GM21576 (cell line): ENCODE results near the gene RAP1A.
"Not testable (repeated sequence)": the region's sequence is repeated elsewhere in the genome, so short reads cannot be mapped to it uniquely, and the experiment has no call there.

Experiments used
- ATAC-seq: cut with Tn5 transposase; IDR thresholded peaks from one replicate; pipeline ENCODE4 v1.9.1; 2021; ENCODE audit warnings: mild to moderate bottlenecking, moderate library complexity; ENCODE audit not compliant: unreplicated experiment

The RAP1A gene

DNA sequence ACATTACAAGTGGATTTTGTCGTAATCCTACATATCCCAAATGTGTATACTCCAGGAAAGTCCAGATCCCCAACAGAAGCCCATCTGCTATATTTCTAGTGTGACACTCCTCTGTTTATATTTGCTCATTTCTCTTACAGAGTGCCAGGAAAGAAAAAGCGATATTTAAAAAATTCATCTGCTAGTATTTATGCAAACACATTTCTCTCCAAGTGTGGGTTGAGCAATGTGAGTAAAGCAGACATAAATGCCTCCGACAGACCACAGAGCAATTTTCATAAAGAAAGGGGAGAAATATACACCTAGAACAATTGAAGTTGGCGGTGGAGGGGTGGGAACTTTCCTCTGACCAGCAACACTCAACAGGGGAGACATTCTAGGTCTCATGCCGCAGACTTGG lies 22.2 kb upstream of the RAP1A start:
- ATAC-seq: no peak

DNA sequence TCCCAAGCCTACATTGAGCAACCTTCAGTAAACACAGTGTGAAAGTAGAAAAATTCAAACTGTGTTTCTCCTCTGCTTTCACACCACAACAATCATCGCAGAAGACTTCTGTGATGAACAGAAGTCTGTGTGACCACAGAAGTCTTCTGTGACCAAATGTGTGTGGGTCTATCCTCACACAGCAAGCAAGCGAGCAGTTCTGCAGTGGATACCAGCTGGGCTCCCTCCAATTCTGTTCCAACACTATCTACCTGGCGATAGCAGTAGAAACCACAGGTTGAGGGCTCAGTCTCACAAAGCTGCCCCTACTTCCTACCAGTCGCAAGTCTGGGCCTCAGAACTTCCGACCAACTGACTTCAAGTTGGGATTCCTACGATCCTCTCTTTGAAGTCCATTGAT lies 21.0 kb upstream of the RAP1A start:
- ATAC-seq: no peak

DNA sequence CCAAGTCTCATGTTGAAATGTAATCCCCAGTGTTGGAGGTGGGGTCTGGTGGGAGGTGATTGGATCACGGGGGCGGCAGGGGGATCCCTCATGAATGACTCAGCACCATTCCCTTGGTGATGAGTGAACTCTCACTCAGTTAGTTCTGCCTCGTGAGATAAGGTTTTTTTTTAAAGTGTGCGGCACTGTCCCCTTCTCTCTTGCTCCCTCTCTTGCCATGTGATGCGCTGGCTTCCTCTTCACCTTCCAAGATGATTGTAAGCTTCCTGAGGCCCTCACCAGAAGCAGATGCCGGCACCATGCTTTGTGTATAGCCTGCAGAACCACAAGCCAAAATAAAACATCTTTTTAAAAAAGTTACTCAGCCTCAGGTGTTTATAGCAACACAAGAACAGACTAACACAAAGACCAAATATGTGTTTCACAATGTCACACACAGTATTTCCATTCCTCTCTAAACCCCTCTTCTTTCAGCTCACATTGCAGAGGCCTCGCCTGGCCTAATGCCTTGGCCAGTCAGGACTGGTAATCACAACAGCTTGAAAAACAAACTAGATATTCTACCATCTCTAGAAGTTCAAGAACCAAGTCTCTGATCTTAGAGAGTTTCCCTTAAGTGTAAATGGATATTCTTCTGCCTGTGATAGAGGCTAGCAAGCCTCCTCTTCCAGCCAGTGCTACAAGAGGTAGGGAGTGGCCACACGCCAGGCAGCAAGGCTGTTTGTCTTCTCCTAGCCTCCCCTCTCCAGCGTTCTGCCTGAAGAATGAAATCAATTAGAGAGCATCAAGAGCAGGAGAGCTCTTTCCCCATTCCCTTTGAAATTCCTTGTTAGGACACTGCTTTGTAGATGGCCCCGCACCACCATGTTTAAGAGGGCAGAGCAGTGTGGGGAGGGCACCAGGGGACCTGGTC lies 19.6 kb upstream of the RAP1A start:
- ATAC-seq: peak; percentile 3

DNA sequence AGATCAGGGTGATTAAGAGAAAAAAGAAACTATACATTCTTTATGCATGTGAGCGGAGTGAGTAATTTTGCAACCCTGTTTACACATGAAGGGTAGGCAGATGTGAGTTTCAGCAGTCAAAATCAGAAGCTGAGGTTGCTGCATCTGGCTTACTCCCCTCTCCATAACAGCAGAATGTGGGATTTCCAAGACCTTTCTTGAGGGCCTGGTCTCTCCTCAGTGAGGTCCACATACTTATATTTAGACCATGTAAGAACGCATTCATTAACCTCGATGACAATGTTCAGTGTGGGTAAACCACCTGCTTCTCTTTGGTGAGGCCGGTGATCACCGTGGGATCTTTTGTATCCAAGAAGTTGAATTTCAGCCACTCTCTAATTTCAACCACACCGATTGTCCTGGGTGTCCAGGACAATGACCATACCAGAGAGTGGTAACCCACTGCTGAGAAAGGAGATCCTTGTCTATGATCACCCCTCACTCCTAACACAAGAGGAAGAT lies 18.7 kb upstream of the RAP1A start:
- ATAC-seq: peak; percentile 67

DNA sequence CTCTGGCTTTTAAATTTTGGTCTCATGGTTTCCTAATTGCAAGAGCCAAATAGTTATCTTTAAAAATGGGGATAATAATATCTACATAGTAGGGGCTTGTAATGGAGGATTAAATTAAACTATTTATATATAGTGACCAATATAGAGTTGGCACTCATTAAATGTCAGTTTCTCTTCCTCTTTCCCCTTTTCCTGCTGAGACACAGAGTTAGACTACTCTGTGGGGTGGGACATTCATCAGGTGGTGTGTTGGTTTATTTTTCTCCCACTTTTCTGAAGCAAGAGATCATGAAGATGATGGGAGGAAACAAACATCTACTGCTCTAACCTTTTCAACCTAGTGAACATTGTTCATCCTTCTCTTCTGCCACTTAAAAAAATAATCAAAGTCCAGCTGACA lies 17.3 kb upstream of the RAP1A start:
- no peak for ATAC-seq

GRCh38 chr1:111602974-111603373 lies 16.6 kb upstream of the RAP1A start:
- ATAC-seq: no peak

DNA sequence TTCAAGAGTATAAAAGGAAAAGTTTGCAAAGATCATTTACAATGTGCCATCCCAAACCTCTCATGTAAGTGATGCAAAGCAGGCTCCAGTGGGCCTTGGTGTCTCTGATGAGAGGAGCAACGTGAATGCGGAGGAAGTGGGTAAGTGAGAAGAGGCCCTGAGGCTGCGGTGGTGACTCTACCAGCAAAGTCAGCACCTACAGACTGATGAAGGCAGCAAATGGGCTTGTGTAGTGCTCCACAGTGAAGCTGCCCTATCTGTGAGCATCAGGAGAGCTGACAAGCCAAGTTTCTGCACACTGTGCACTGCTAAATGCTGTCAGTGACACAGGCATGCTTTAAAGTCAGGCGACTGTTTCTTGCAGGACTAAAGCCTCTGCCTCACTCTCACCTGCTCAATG lies 15.6 kb upstream of the RAP1A start:
- ATAC-seq: no peak

- no peak for ATAC-seq
Observed at GRCh38 chr1:111604931-111605330, 14.7 kb upstream of the RAP1A start.

DNA sequence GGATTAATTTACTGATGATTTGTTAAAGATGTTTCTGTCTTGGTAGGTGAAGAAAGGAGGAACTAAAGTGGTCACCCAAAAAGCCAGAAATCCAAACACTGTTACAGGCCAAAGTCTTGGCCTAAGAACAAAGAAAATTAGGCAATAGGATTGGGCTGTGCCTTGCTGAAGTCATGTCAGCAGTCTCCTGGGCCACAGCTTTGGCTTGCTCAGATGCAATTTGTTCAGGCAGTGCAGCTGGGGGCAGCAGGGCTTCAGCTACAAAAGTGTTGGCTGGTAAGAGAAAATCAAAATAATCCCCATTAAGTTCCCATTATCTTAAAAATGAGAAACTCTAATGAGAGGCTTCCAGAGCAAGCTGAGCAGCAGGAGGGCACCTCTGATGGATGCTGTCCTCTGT lies 14.0 kb upstream of the RAP1A start:
- no peak for ATAC-seq

DNA sequence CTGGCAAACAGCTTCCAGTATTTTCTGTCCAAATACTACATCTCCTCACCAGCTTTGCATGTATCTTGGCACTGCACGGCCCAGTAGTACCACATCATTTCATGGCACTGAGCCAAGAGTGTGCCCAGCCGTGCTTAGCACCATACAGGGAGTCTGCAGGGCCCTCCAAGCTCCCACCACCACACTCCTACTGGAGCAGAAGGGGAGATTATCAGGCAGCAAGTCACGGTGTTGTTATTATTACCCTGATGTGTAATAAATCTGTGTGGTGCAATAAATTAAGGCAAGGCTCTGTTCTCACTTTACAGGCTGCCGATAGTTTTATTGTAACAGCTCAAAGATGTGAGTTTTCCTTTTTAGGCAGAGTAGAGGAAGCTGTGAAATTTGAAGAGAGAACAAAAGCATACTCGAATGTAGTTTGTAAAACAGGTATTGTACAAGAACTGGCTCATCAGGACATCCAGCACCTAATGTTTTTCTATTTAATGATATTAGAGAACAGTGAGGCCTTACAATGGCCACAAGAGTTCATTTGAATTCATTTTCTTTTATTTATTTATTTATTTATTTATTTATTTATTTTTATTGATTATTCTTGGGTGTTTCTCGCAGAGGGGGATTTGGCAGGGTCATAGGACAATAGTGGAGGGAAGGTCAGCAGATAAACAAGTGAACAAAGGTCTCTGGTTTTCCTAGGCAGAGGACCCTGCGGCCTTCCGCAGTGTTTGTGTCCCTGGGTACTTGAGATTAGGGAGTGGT lies 13.0 kb upstream of the RAP1A start:
- ATAC-seq: not testable (repeated sequence)

GRCh38 chr1:111608528-111608927 lies 11.1 kb upstream of the RAP1A start:
- ATAC-seq: not testable (repeated sequence)

DNA sequence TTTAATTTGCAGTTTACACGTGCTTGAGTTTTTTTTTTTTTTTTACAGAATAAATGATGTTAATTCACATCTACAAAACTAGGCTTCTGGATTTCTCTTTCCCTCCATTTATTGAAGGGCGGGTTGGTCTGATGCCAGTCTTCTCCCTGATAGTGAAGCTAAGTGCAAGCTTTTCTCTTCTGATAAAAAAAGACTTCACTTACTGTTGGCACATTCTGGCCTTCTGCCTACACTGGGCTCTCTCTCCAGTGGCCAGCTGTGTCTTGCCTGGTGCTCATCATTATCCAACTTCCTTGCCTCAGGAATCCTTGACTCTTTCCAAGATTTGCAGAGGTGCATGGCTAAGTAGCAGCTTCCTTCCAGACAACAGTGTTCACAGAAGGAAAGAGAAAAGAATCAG lies 7.6 kb upstream of the RAP1A start:
- no peak for ATAC-seq

GRCh38 chr1:111615870-111616715 lies 3.5 kb upstream of the RAP1A start:
- peak; percentile 45 for ATAC-seq

DNA sequence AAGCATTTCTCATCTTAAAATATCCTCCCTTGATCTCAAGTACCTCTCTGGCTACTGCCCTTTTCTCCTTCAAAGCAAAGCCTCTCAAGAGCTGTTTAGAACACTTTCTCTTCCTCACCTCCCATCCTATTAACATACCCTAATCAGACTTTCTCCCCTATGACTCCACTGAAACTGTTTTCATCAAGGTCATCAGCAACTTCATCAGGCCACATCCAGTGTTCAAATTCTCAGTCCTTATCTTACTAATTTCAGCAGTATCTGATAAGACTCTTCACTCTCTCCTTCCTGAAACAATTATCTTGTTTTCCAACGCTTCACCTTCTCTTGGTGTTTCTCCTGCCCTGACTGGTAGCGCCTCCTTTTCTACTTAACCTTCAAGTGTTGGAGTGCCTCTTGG lies 1.5 kb upstream of the RAP1A start:
- no peak for ATAC-seq

GRCh38 chr1:111618961-111619634 lies 491 bp upstream of the RAP1A start:
- ATAC-seq: peak; percentile 5

DNA sequence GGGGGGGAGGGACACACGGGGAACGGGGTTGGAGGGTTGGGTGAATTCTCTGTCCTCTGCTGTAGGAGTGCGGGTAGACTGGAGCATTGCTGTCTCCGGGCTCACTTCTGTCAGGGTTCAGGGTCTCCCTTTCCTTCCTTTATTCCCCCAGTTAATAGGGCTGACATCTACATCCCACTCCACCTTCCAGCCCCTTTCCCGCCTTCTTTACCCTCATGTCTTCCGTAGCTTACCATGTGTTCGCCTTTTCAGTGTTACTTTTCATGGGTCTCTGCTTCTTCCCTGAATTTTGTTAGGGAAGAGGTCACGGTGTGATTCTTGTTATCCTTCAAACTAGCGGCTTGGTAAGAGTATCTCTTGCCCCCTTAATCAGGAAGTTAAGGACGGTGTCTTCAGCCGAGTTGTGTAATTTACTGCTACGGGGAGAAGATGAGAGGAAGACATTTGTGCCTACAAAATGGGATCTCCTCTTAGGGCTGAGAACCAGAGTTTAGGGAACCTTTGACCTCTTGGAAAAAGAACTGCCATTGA lies 917 bp downstream of the RAP1A start:
- ATAC-seq: no peak

DNA sequence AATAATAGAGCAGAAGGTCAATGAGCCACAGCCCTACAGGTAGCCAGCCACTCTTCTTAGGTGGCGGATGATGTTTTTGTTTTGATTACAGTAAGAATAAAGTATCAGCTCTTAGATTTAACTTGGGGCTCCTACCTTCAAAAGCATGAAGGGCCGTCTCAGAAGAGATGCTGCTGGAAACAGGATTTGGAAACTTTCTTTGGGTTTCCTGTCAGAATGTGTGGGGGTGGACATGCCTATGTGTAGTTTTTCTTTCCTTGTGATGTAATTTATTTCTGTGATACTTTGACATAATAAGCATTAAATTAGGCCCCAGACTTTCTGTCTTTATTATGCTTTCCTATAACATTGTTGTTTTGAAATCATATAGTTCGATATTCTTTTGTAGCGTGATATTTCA lies 1.5 kb downstream of the RAP1A start:
- no peak for ATAC-seq

GRCh38 chr1:111622166-111622565 lies 2.6 kb downstream of the RAP1A start:
- no peak for ATAC-seq

DNA sequence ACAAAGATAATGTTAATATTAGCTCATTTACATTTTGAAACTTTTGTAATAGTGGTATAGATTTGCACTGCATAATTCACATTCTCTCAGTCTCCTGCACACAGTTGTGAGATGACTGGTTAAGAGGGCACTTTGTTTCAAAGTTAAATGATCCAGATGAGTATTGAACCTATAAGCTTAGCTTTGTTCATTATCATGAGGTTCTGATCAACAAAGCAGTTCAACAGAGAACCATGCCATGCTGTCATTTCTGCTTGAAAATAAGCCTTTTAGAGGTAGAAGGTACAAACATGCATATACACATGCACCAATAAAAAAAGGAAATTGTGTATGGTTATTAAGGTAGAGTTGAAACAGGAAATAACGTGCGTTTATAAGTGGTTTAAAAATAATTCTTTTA lies 4.8 kb downstream of the RAP1A start:
- no peak for ATAC-seq

DNA sequence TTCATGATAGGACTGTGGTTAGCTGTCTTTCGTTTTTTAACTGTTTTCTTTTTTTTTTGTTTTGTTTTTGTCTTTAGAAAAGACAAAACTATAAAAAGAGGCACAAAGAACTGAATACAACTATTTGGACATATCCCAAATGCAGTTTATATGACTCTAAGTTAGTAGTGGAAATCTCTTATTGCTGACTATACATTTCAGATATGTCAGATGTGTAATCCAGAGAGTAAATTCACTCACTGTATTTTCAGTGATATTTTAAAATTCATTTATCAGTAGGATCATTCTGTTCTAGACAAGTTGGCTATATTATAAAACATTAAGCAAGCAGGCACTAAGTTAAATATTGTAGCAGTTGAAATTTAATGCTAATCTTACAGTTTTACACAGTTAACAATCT lies 5.7 kb downstream of the RAP1A start:
- ATAC-seq: no peak
